Stimulated activated CD4-positive, alpha-beta T cell treated with anti-CD3 and anti-CD28 coated beads, TNF-alpha, amount 100 ng/mL, for 4 hours (primary cell): ENCODE measurements around the gene CAV3.

Source experiments
- DNase-seq, 3 experiments: peaks; one replicate each; pipeline ENCODE4 v3.0.0-alpha.2; 2020; ENCODE audit warnings: low read depth in 3 of 3

CAV3 gene

GRCh38 chr3:8734908-8735307, 1.3 kb downstream of the CAV3 start:
- DNase-seq: no peak

DNA sequence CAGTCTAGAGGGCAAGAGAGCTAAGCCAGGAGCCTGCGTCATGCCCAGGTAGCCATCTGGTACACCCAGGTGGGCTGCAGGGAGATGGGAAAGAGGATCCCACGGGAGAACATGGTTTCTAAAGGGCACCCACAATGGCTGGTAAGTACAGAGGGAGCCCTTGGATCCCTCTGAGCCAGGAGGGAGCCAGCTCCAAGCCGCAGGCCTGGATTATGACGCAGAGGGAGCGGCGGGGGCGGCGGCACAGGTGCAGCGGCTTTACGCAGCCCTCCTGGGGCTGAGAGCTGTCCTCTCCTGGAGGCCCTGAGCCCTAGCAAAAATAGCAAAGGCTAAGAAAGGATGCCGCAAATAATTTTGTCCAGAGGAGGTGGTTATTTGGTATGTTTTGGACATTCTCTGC, 2.8 kb downstream of the CAV3 start:
- DNase-seq: no peak

GRCh38 chr3:8737301-8737700, 3.7 kb downstream of the CAV3 start:
- DNase-seq: no peak

DNA sequence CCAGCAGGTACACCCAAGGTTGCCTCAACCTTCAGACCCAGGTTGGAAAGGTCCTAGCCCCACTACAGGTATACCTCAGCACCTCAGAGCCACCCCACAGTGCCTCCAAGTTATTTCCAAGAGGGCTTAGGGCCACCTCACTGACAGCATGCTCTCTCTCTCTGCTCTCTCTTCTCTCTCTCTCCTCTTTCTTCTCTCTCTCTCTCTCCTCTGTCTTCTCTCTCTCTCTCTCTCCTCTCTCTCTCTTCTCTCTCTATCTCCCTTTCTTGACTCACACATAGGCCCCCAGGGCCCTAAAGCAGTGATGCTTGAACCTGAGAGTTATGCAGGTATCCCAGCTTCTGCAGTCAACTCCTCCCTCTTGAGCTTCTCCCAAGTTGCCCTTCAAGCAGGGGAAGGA, 4.2 kb downstream of the CAV3 start:
- DNase-seq: no peak

- DNase-seq: no peak
These were observed 5.0 kb downstream of the CAV3 start for GRCh38 chr3:8738639-8739038.

GRCh38 chr3:8739757-8740504, 6.3 kb downstream of the CAV3 start:
- no peak for DNase-seq

DNA sequence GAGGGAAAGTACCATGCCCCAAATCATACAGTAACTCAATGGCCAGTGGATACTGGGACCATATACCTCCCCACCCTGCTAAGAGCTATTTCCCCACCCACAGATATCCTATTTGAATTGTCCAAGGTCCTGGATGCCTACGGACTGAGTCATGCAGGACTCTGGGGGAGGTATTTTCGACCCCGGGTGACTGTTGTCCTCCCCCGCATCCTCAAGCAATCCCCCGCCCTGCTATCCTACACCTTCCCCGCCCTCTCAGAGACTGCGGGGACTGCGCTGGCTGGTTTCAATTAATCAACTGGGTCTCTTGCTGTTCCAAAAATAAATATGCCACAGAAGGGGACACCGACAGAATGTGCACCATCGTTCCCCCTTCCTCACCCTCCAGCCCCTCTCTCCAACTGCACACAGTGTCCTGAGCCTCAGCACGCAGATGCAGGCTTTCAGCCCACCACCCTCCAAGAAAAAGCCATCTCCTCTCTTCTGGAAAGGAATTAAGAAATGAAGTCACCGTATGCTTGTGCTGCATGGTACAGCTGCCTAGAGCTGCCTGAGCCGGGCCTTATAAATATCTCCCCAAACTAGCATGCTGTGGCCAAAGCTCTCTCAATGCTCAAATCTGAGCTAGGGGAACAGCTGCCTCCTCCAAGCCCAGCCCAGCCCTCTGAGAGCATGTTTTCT, 8.1 kb downstream of the CAV3 start:
- DNase-seq: no peak

DNA sequence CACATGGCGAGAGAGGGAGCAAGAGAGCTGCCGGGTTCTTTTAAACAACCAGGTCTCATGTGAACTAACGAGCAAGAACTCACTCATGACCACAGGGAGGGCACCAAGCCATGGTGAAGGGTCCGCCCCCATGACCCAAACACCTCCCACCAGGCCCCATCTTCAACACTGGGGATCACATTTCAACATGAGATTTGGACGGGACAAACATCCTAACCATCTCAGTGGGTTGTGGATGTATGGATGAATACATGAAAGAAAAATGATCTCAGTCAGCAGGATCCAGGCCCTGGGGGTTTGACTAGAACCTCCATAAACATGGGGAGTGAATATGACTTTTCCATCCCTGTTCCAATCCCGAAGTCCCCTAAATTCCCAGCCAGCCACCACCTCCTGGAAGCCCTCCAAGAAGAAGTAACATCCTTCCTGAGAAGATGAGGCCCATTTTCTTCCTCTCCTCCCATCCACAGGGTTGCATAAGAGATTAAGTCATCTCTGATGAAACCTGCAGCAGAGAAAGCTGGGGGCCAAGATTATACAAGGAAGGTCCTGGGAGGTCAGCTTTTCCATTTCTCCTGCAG, 9.5 kb downstream of the CAV3 start:
- no peak for DNase-seq

DNA sequence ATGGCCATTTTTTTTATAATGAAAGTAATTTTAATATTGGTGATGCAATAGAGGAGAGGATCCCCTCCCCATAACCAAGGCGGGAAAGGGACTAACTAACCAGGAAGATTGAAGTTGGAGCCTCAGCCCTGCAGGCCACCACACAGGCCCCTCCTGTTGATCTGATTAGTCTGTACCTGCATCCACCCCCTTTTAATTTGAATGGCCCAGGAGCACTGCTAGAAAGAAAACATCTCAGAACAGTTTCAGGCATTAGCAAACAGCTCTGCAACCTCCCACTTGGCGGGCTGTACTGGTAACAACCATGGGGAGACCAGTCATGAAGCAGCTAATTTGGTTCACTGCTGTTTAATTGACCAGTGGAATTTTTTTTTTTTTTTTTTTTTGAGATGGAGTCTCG, 10.3 kb downstream of the CAV3 start:
- no peak for DNase-seq

DNA sequence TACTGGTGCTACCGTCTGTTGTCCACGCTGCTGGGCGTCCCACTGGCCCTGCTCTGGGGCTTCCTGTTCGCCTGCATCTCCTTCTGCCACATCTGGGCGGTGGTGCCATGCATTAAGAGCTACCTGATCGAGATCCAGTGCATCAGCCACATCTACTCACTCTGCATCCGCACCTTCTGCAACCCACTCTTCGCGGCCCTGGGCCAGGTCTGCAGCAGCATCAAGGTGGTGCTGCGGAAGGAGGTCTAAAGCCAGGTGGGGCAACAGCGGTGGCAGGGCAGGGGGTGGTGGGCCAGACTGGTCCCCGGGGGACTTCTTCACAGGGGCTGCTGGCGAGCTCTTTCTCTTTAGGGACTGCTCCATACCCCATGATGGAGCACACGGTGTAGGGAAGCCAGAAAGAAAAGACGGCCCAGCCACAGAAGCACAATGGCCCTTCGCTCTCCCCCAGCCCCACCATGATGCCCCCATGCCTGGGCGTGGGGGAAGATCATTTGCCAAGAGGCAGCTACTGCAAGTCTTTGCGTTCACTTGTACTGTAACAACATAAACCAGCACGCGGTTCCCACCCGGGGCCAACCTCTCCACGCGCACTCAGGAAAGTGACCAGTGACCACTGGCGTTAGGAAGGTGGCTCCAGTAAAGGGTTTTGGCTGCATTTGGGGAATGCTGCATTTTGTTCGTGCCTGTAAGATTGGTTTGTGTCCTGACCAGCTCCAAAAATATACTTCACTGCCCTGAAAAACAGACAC, 12.2 kb downstream of the CAV3 start:
- DNase-seq: no peak

- no peak for DNase-seq
These were observed 13.3 kb downstream of the CAV3 start for GRCh38 chr3:8746780-8747345.

- DNase-seq: no peak
These were observed 15.7 kb downstream of the CAV3 start for GRCh38 chr3:8749316-8749715.

DNA sequence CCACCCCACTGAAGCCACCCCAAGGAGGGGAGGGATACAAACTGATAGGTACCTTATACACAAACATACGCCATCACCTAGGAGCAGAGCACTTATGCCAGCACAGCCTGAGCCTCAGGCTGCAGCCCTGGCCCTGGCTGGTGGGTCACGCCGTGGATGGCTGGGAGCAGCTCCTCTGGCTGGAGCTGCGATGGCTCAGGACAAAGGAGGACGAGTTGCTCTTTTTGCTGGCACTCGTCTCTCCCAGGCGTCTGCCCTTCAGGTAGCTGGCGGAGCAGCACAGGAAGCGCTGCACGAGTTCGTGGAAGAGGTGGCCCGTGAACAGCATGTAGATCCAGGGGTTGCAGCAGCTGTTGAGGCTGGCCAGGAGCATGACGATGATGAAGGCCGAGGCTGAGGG, 19.2 kb downstream of the CAV3 start:
- no peak for DNase-seq

DNA sequence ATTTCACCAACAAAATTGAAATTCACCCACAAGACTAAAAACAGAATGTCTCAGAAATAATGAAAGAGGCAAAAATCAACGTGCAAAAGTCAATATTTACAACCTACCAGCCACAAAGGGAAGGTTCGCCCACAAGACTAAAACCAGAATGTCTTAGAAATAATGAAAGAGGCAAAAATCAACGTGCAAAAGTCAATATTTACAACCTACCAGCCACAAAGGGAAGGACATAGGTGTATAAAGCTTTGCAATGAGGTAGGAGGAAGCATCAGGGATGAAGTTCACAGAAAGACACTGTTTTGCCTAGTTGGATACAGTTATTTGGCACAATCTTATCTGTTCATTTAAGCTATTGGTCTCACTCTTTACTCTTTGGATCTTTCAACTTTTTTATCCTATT, 21.5 kb downstream of the CAV3 start:
- DNase-seq: no peak

DNA sequence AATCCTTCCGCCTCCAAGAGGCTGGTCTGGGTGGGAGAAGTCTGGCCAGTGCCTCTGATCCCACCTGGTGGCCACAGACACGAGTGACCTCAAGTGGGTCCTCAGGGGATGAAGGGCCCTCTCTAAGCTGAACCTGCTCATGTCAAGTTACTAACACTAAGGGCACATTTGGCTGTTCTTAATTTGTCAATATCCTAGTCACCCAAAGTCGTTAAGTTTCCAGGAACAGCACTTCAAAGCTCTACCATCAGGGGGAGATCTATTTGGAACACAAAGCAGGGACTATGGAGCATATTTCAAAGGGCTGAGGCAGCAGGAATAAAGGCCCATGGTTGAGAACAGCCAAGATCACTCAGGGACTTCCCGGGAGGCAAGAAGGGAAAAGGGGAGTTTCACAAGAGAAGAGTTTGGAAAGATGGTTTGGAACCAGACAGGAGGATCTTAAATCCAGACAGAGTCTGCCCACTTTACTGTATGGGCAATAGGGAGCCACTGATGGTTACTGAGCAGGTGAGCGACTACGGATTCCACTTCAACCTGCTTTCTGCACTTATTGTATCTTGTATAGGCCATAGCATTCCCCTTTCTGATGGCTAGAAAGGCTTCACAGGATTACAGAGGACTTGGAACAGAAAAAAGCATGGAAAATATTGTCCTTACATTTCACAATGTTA, 22.1 kb downstream of the CAV3 start:
- no peak for DNase-seq

GRCh38 chr3:8756671-8757070, 23.1 kb downstream of the CAV3 start:
- DNase-seq: no peak

- DNase-seq: no peak
These were observed 24.2 kb downstream of the CAV3 start for GRCh38 chr3:8757551-8758518.

GRCh38 chr3:8759038-8759707, 25.6 kb downstream of the CAV3 start:
- no peak for DNase-seq

GRCh38 chr3:8760091-8760490, 26.5 kb downstream of the CAV3 start:
- DNase-seq: no peak

- no peak for DNase-seq
These were observed 26.9 kb downstream of the CAV3 start for GRCh38 chr3:8760506-8760905.
